Endothelial cell of umbilical vein (primary cell): ENCODE data around the gene PRKRIP1.
"Not testable (repeated sequence)": the region's sequence is repeated elsewhere in the genome, so short reads cannot be mapped to it uniquely, and the experiment has no call there.

Experiments
- EZH2 ChIP-seq: IDR thresholded peaks from 2 replicates; pipeline ENCODE4 v1.6.1; 2012; ENCODE audit warnings: borderline replicate concordance, low read depth, mild to moderate bottlenecking, moderate library complexity, low read length, inconsistent platforms; ENCODE audit not compliant: severe bottlenecking
- FOS ChIP-seq: IDR thresholded peaks from 2 replicates; pipeline ENCODE4 v1.6.1; 2011; ENCODE audit warnings: mild to moderate bottlenecking, low read length, moderate library complexity, borderline replicate concordance; ENCODE audit not compliant: insufficient read depth
- MYC ChIP-seq: IDR thresholded peaks from one replicate; pipeline ENCODE4 v1.6.1; 2011; ENCODE audit warnings: mild to moderate bottlenecking, low read depth, low read length
- POLR2A ChIP-seq: IDR thresholded peaks from 2 replicates; pipeline ENCODE4 v1.6.1; 2012; ENCODE audit warnings: low read depth, mild to moderate bottlenecking, control low read depth, low read length
- POLR2AphosphoS5 ChIP-seq: IDR thresholded peaks from 2 replicates; pipeline ENCODE4 v1.6.1; 2012; ENCODE audit warnings: low read depth, mild to moderate bottlenecking, control low read depth, low read length, moderate library complexity; ENCODE audit not compliant: insufficient read depth
- TF ChIP-seq, protein P1 (sequence below): IDR thresholded peaks from 2 replicates; pipeline ENCODE4 v1.6.1; 2011; ENCODE audit not compliant: insufficient read depth, insufficient read length
- TF ChIP-seq, protein P2 (sequence below), 2 donors: IDR thresholded peaks; 1 replicate in 1 of 2; 2 replicates in 1 of 2; pipeline ENCODE4 v1.5.1; 2011; ENCODE audit warnings: low read length in 2 of 2, mild to moderate bottlenecking in 2 of 2, moderate library complexity in 2 of 2, control low read depth in 1 of 2, inconsistent platforms in 1 of 2, low read depth in 1 of 2; ENCODE audit not compliant: insufficient read depth in 1 of 2; ENCODE audit errors: extremely low read depth in 1 of 2

DNA sequence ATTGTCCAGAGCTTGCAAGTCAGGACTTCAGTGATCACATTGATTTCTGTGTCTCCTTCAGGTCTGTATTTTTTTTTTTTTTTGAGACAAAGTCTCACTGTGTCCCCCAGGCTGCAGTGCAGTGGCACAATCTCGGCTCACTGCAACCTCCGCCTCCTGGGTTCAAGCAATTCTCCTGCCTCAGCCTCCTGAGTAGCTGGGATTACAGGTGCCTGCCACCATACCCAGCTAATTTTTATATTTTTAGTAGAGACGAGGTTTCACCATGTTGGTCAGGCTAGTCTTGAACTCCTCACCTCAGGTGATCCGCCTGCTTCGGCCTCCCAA lies 8.7 kb downstream of the PRKRIP1 start:
- TF ChIP-seq EZH2, MYC, POLR2A, POLR2AphosphoS5, FOS: not testable (repeated sequence)
- TF ChIP-seq, protein P1, sequence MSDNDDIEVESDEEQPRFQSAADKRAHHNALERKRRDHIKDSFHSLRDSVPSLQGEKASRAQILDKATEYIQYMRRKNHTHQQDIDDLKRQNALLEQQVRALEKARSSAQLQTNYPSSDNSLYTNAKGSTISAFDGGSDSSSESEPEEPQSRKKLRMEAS, result not testable (repeated sequence)
- TF ChIP-seq, protein P2, sequence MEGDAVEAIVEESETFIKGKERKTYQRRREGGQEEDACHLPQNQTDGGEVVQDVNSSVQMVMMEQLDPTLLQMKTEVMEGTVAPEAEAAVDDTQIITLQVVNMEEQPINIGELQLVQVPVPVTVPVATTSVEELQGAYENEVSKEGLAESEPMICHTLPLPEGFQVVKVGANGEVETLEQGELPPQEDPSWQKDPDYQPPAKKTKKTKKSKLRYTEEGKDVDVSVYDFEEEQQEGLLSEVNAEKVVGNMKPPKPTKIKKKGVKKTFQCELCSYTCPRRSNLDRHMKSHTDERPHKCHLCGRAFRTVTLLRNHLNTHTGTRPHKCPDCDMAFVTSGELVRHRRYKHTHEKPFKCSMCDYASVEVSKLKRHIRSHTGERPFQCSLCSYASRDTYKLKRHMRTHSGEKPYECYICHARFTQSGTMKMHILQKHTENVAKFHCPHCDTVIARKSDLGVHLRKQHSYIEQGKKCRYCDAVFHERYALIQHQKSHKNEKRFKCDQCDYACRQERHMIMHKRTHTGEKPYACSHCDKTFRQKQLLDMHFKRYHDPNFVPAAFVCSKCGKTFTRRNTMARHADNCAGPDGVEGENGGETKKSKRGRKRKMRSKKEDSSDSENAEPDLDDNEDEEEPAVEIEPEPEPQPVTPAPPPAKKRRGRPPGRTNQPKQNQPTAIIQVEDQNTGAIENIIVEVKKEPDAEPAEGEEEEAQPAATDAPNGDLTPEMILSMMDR (IDR thresholded peaks at IDR 0.05; ENCODE audit: extremely low read depth in 1 of 2, insufficient read depth in 1 of 2, low read depth in 1 of 2, low read length in 2 of 2), result not testable (repeated sequence)
